HepG2 (cell line): Measurements from ENCODE around the gene MAPK10. TPM values are rescaled to one million over a fixed set of nuclear protein-coding genes. Genes with fewer than 3 reads are reported as not detected.

Source experiments
- ATAC-seq: fragments of 200-7000 bp; cut with Tn5 transposase; 3 replicates; pipeline ENCODE4 v1.9.1; 2020; ENCODE audit warnings: mild to moderate bottlenecking, moderate library complexity
- BruUV-seq: library from RNA; stranded (reverse); fragments of 400-500 nt; replicated peaks from 2 replicates; lab custom pipeline; 2021; lab: Mats Ljungman, UMichigan
- CTCF ChIA-PET: fragments of 300-600 bp; formaldehyde crosslinking; extraction: SDS; loops from one replicate; lab custom pipeline; 2021; ENCODE audit warnings: low total read pairs, inconsistent platforms, low intra/inter-chr PET ratio; lab: Yijun Ruan, JAX
- POLR2A ChIA-PET: fragments of 350-600 bp; sonication (Branson Sonifier 250); formaldehyde crosslinking; loops from one replicate; lab custom pipeline; 2020; ENCODE audit warnings: antibody characterized with exemption, inconsistent platforms; lab: Yijun Ruan, JAX
- DNase-seq: peaks from one replicate; pipeline ENCODE4 v3.0.0-alpha.2; 2015; ENCODE audit warnings: low spot score
- FAIRE-seq: peaks from 3 replicates; lab custom pipeline; 2011; peaks lifted over from hg19 to GRCh38; lab: Jason Lieb, UNC
- H2AFZ ChIP-seq: one replicate; pipeline ENCODE4 v1.6.1; 2011; ENCODE audit warnings: low read length, inconsistent platforms
- H3K27ac ChIP-seq: fragments of 300-600 bp; 3 replicates; pipeline ENCODE4 v1.8.0; 2011; ENCODE audit warnings: mixed run types, mild to moderate bottlenecking, mixed read lengths, low read length, inconsistent platforms; ENCODE audit not compliant: insufficient read depth; ENCODE audit errors: extremely low read length
- H3K27me3 ChIP-seq, 2 experiments: fragments of 200-600 bp in 1 of 2; 2 replicates in 1 of 2; 3 replicates in 1 of 2; pipeline versions ENCODE4 v1.6.0 to v1.8.0; 2011; ENCODE audit warnings: low read length in 2 of 2, mild to moderate bottlenecking in 2 of 2, moderate library complexity in 2 of 2, inconsistent platforms in 1 of 2; ENCODE audit not compliant: insufficient read depth in 2 of 2, control insufficient read depth in 1 of 2
- H3K36me3 ChIP-seq, 2 experiments: fragments of 200-600 bp in 1 of 2; replicated peaks in 1 of 2; 2 replicates in 1 of 2; 3 replicates in 1 of 2; pipeline versions ENCODE4 v1.5.1 to v1.8.0; 2011; ENCODE audit warnings: low read length in 2 of 2, inconsistent platforms in 1 of 2; ENCODE audit not compliant: insufficient read depth in 2 of 2, control insufficient read depth in 1 of 2
- H3K4me1 ChIP-seq: 2 replicates; pipeline ENCODE4 v1.5.1; 2012; ENCODE audit warnings: low read length, inconsistent platforms; ENCODE audit not compliant: insufficient read depth
- H3K4me2 ChIP-seq: 2 replicates; pipeline ENCODE4 v1.6.0; 2011; ENCODE audit warnings: low read depth, low read length, inconsistent platforms
- H3K4me3 ChIP-seq, 3 experiments: fragments of 200-600 bp in 1 of 3; sonication (generic), shearing (Covaris generic) in 1 of 3; replicated peaks in 1 of 3; 2 replicates each; pipeline ENCODE4 v1.5.1; 2011 to 2016; ENCODE audit warnings: low read length in 3 of 3, inconsistent platforms in 2 of 3, low read depth in 2 of 3, mild to moderate bottlenecking in 2 of 3, control low read depth in 1 of 3, mixed read lengths in 1 of 3; ENCODE audit not compliant: insufficient read depth in 1 of 3
- H3K79me2 ChIP-seq: one replicate; pipeline ENCODE4 v1.6.1; 2011; ENCODE audit warnings: low read length, inconsistent platforms; ENCODE audit not compliant: insufficient read depth
- H3K9ac ChIP-seq: 2 replicates; pipeline ENCODE4 v1.6.0; 2011; ENCODE audit warnings: mild to moderate bottlenecking, low read depth, low read length, inconsistent platforms; ENCODE audit not compliant: insufficient read depth
- H3K9me3 ChIP-seq: 2 replicates; pipeline ENCODE4 v1.5.1; 2012; ENCODE audit warnings: mild to moderate bottlenecking, low read length
- H4K20me1 ChIP-seq: 2 replicates; pipeline ENCODE4 v1.6.0; 2011; ENCODE audit warnings: inconsistent platforms, mild to moderate bottlenecking, low read length, moderate library complexity; ENCODE audit not compliant: insufficient read depth
- MIXL1 ChIP-seq: IDR thresholded peaks from 2 replicates; pipeline ENCODE4 v1.6.1; 2016
- PAF1 ChIP-seq: IDR thresholded peaks from 2 replicates; pipeline ENCODE4 v1.6.1; 2016; ENCODE audit warnings: missing genetic modification reagents, missing compliant biosample characterization
- ZBTB7A ChIP-seq: sonication (generic); formaldehyde crosslinking; IDR thresholded peaks from 2 replicates; pipeline ENCODE4 v1.8.0; 2022; ENCODE audit warnings: mild to moderate bottlenecking, missing genetic modification reagents
- ZNF292 ChIP-seq: sonication (generic); formaldehyde crosslinking; IDR thresholded peaks from 2 replicates; pipeline ENCODE4 v1.8.1; 2022; ENCODE audit warnings: mild to moderate bottlenecking, low read depth, missing genetic modification reagents, borderline replicate concordance
- ZNF614 ChIP-seq: IDR thresholded peaks from 2 replicates; pipeline ENCODE4 v1.6.1; 2018; ENCODE audit warnings: missing biosample characterization, missing genetic modification reagents, inconsistent platforms, borderline replicate concordance
- ZNF740 ChIP-seq: sonication (generic); formaldehyde crosslinking; IDR thresholded peaks from 2 replicates; pipeline ENCODE4 v1.4.0; 2020; ENCODE audit warnings: missing genetic modification reagents
- WGBS: methylation state at CpG from one replicate; pipeline ENCODE4 v1.1.6; 2017; ENCODE audit warnings: low lambda C conversion rate; 5-methylcytosine and 5-hydroxymethylcytosine counted together
- in situ Hi-C: cut with HindIII; loops from 2 replicates; pipeline ENCODE4 v1.10.0; 2017; ENCODE audit warnings: low pct_unique_long_range_greater_than_20kb; ENCODE audit not compliant: extremely low pct_ligation_motif_present
- intact Hi-C: fragments of 100-400 bp; cut with micrococcal nuclease; formaldehyde crosslinking; loops from one replicate; pipeline ENCODE4 v1.10.0; 2022; ENCODE audit not compliant: unreplicated experiment
- polyA plus RNA-seq, 8 experiments: library from polyadenylated mRNA; depleted of rRNA in 3 of 8; stranded (reverse) in 7 of 8; unstranded in 1 of 8; fragments of >200 nt; fragmentation: Illumina TruSeq in 4 of 8; extraction: Trizol in 4 of 8; gene quantifications; 2 replicates each; pipeline versions ENCODE4 v1.2.1 to v1.2.3, GENCODE V29; 2011 to 2016; ENCODE audit warnings: low read depth in 4 of 8, missing spikeins in 1 of 8, mixed read lengths in 1 of 8; ENCODE audit not compliant: insufficient read depth in 1 of 8
- total RNA-seq, 5 experiments: library from RNA; depleted of rRNA; stranded (reverse); fragments of >200 nt; fragmentation: Illumina TruSeq; extraction: Trizol; gene quantifications; 2 replicates each; pipeline ENCODE4 v1.2.3, GENCODE V29; 2016; ENCODE audit warnings: low read depth in 1 of 5

The MAPK10 gene
- total and polyA plus RNA-seq, 2 of the 13 experiments (the other 11 are each of a cell fraction or from before 2014, with no cell fraction given): not detected

GRCh38 chr4:86152454-86152853 lies 207.4 kb downstream of the MAPK10 start:
- 26% methylated on average over 2 of the region's 2 CpGs for WGBS
- H3K4me3 ChIP-seq: no peak overlapping the region
- no peaks in the 10 kb centered on the region for H4K20me1 ChIP-seq
- H3K4me2 ChIP-seq: no peak overlapping the region
- no peaks in the 10 kb centered on the region for H3K27me3 ChIP-seq
- no peaks in the 10 kb centered on the region for H3K4me1 ChIP-seq
- in situ Hi-C loops: no loop called here
- no peaks in the 10 kb centered on the region for H3K9me3 ChIP-seq
- H3K9ac ChIP-seq: no peak overlapping the region
- no peaks in the 10 kb centered on the region for H3K79me2 ChIP-seq
- no peaks in the 10 kb centered on the region for H3K36me3 ChIP-seq
- FAIRE-seq (no peak), DNase-seq (no peak), ATAC-seq (no peak)
- ChIA-PET CTCF (no interaction called here), POLR2A (no interaction called here)
- no peak for TF ChIP-seq MIXL1 (CRISPR knock-in tag)
- intact Hi-C loops: no loop called here
- no TSS peak for BruUV-seq
- H3K27ac ChIP-seq: no peak overlapping the region
- no peak overlapping the region for H2AFZ ChIP-seq

DNA sequence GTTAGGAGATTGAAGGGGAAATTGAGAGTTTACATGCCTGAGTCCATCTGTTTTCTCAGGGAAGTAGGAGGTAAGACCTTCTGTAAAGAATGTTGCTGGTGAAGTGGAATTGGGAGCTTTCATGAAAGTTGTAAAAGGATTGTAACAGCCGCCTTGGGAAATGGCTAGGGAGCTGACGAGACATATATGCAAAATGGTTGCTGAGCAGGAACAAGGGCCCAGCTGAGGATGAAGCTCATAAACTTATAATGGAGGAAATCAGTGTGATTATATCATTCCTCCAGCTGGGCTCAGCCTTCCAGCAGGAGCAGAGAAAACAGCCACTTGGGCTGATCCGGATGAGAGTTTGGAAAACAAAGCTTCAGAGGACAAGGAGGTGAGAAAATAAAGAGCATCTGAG lies 208.7 kb downstream of the MAPK10 start:
- in situ Hi-C loops (no loop called here), intact Hi-C loops (no loop called here)
- FAIRE-seq: no peak
- H3K9ac ChIP-seq: no peak overlapping the region
- ATAC-seq: no peak
- ChIA-PET CTCF (no interaction called here), POLR2A (no interaction called here)
- 34% methylated on average over 3 of the region's 3 CpGs for WGBS
- no peaks in the 10 kb centered on the region for H3K4me1 ChIP-seq
- H3K36me3 ChIP-seq: no peaks in the 10 kb centered on the region
- H4K20me1 ChIP-seq: no peaks in the 10 kb centered on the region
- H3K79me2 ChIP-seq: no peaks in the 10 kb centered on the region
- no TSS peak for BruUV-seq
- no peak overlapping the region for H3K4me3 ChIP-seq
- DNase-seq: no peak
- no peak overlapping the region for H2AFZ ChIP-seq
- no peaks in the 10 kb centered on the region for H3K27me3 ChIP-seq
- no peak overlapping the region for H3K27ac ChIP-seq
- TF ChIP-seq PAF1: no peak
- no peak for TF ChIP-seq ZBTB7A (CRISPR knock-in tag)
- TF ChIP-seq ZNF292 (CRISPR knock-in tag): no peak
- TF ChIP-seq ZNF614 (CRISPR knock-in tag): no peak
- no peak for TF ChIP-seq ZNF740 (CRISPR knock-in tag)
- no peaks in the 10 kb centered on the region for H3K9me3 ChIP-seq
- no peak overlapping the region for H3K4me2 ChIP-seq
